HepG2 (cell line): ENCODE results near the gene INF2. TPM values are rescaled to one million over a fixed set of nuclear protein-coding genes. Genes with fewer than 3 reads are reported as not detected.

ENCODE experiments used
- ATAC-seq: fragments of 200-7000 bp; cut with Tn5 transposase; 3 replicates; pipeline ENCODE4 v1.9.1; 2020; ENCODE audit warnings: mild to moderate bottlenecking, moderate library complexity
- BruUV-seq: library from RNA; stranded (reverse); fragments of 400-500 nt; replicated peaks from 2 replicates; lab custom pipeline; 2021; lab: Mats Ljungman, UMichigan
- CTCF ChIA-PET: fragments of 300-600 bp; formaldehyde crosslinking; extraction: SDS; loops from one replicate; lab custom pipeline; 2021; ENCODE audit warnings: low total read pairs, inconsistent platforms, low intra/inter-chr PET ratio; lab: Yijun Ruan, JAX
- POLR2A ChIA-PET: fragments of 350-600 bp; sonication (Branson Sonifier 250); formaldehyde crosslinking; loops from one replicate; lab custom pipeline; 2020; ENCODE audit warnings: antibody characterized with exemption, inconsistent platforms; lab: Yijun Ruan, JAX
- DNase-seq: peaks from one replicate; pipeline ENCODE4 v3.0.0-alpha.2; 2015; ENCODE audit warnings: low spot score
- FAIRE-seq: peaks from 3 replicates; lab custom pipeline; 2011; peaks lifted over from hg19 to GRCh38; lab: Jason Lieb, UNC
- H2AFZ ChIP-seq: one replicate; pipeline ENCODE4 v1.6.1; 2011; ENCODE audit warnings: low read length, inconsistent platforms
- H3K27ac ChIP-seq: fragments of 300-600 bp; 3 replicates; pipeline ENCODE4 v1.8.0; 2011; ENCODE audit warnings: mixed run types, mild to moderate bottlenecking, mixed read lengths, low read length, inconsistent platforms; ENCODE audit not compliant: insufficient read depth; ENCODE audit errors: extremely low read length
- H3K27me3 ChIP-seq, 2 experiments: fragments of 200-600 bp in 1 of 2; 2 replicates in 1 of 2; 3 replicates in 1 of 2; pipeline versions ENCODE4 v1.6.0 to v1.8.0; 2011; ENCODE audit warnings: low read length in 2 of 2, mild to moderate bottlenecking in 2 of 2, moderate library complexity in 2 of 2, inconsistent platforms in 1 of 2; ENCODE audit not compliant: insufficient read depth in 2 of 2, control insufficient read depth in 1 of 2
- H3K36me3 ChIP-seq, 2 experiments: fragments of 200-600 bp in 1 of 2; replicated peaks in 1 of 2; 2 replicates in 1 of 2; 3 replicates in 1 of 2; pipeline versions ENCODE4 v1.5.1 to v1.8.0; 2011; ENCODE audit warnings: low read length in 2 of 2, inconsistent platforms in 1 of 2; ENCODE audit not compliant: insufficient read depth in 2 of 2, control insufficient read depth in 1 of 2
- H3K4me1 ChIP-seq: 2 replicates; pipeline ENCODE4 v1.5.1; 2012; ENCODE audit warnings: low read length, inconsistent platforms; ENCODE audit not compliant: insufficient read depth
- H3K4me2 ChIP-seq: 2 replicates; pipeline ENCODE4 v1.6.0; 2011; ENCODE audit warnings: low read depth, low read length, inconsistent platforms
- H3K4me3 ChIP-seq, 3 experiments: fragments of 200-600 bp in 1 of 3; sonication (generic), shearing (Covaris generic) in 1 of 3; replicated peaks in 1 of 3; 2 replicates each; pipeline ENCODE4 v1.5.1; 2011 to 2016; ENCODE audit warnings: low read length in 3 of 3, inconsistent platforms in 2 of 3, low read depth in 2 of 3, mild to moderate bottlenecking in 2 of 3, control low read depth in 1 of 3, mixed read lengths in 1 of 3; ENCODE audit not compliant: insufficient read depth in 1 of 3
- H3K79me2 ChIP-seq: one replicate; pipeline ENCODE4 v1.6.1; 2011; ENCODE audit warnings: low read length, inconsistent platforms; ENCODE audit not compliant: insufficient read depth
- H3K9ac ChIP-seq: 2 replicates; pipeline ENCODE4 v1.6.0; 2011; ENCODE audit warnings: mild to moderate bottlenecking, low read depth, low read length, inconsistent platforms; ENCODE audit not compliant: insufficient read depth
- H3K9me3 ChIP-seq: 2 replicates; pipeline ENCODE4 v1.5.1; 2012; ENCODE audit warnings: mild to moderate bottlenecking, low read length
- H4K20me1 ChIP-seq: 2 replicates; pipeline ENCODE4 v1.6.0; 2011; ENCODE audit warnings: inconsistent platforms, mild to moderate bottlenecking, low read length, moderate library complexity; ENCODE audit not compliant: insufficient read depth
- AGO1 ChIP-seq: fragments of 200-400 bp; formaldehyde crosslinking; IDR thresholded peaks from 2 replicates; pipeline ENCODE4 v1.6.1; 2017; ENCODE audit warnings: mild to moderate bottlenecking, low read depth, low read length, moderate library complexity; ENCODE audit not compliant: poor library complexity, severe bottlenecking
- FOSL2 ChIP-seq: sonication (generic); formaldehyde crosslinking; IDR thresholded peaks from 2 replicates; pipeline ENCODE4 v1.4.0; 2020; ENCODE audit warnings: missing genetic modification reagents
- HNRNPL ChIP-seq: fragments of 200-400 bp; formaldehyde crosslinking; IDR thresholded peaks from 2 replicates; pipeline ENCODE4 v1.6.1; 2017; ENCODE audit warnings: mild to moderate bottlenecking, low read depth, low read length
- HNRNPLL ChIP-seq: fragments of 200-400 bp; formaldehyde crosslinking; IDR thresholded peaks from 2 replicates; pipeline ENCODE4 v1.6.1; 2017; ENCODE audit warnings: mild to moderate bottlenecking, low read depth, low read length; ENCODE audit not compliant: poor library complexity, severe bottlenecking
- KAT8 ChIP-seq: IDR thresholded peaks from 2 replicates; pipeline ENCODE4 v1.6.1; 2016; ENCODE audit warnings: missing genetic modification reagents, missing compliant biosample characterization
- KDM3A ChIP-seq: IDR thresholded peaks from 2 replicates; pipeline ENCODE4 v1.6.1; 2018; ENCODE audit warnings: low read depth, missing compliant biosample characterization
- NFRKB ChIP-seq: fragments of 450-650 bp; IDR thresholded peaks from 2 replicates; pipeline ENCODE4 v1.6.1; 2017
- PCBP1 ChIP-seq: fragments of 200-400 bp; formaldehyde crosslinking; IDR thresholded peaks from 2 replicates; pipeline ENCODE4 v1.6.1; 2017; ENCODE audit warnings: mild to moderate bottlenecking, low read depth, low read length, borderline replicate concordance
- PHF21A ChIP-seq: sonication (generic); formaldehyde crosslinking; IDR thresholded peaks from 2 replicates; pipeline ENCODE4 v1.5.0; 2020; ENCODE audit warnings: mild to moderate bottlenecking, missing genetic modification reagents
- POLR2AphosphoS5 ChIP-seq: IDR thresholded peaks from 2 replicates; pipeline ENCODE4 v1.6.1; 2012; ENCODE audit warnings: low read depth, low read length
- RBFOX2 ChIP-seq: fragments of 200-400 bp; formaldehyde crosslinking; IDR thresholded peaks from 2 replicates; pipeline ENCODE4 v1.6.1; 2017; ENCODE audit warnings: low read depth, mild to moderate bottlenecking, low read length
- SAP130 ChIP-seq: IDR thresholded peaks from 2 replicates; pipeline ENCODE4 v1.6.1; 2016; ENCODE audit warnings: low read depth
- SP1 ChIP-seq, 2 experiments: fragments of 450-650 bp in 1 of 2; sonication (generic) in 1 of 2; formaldehyde crosslinking in 1 of 2; IDR thresholded peaks; 2 replicates each; pipeline versions ENCODE4 v1.4.0 to v1.6.1; 2016 to 2020; ENCODE audit warnings: missing genetic modification reagents in 1 of 2
- SP5 ChIP-seq: IDR thresholded peaks from 2 replicates; pipeline ENCODE4 v1.6.1; 2016; ENCODE audit warnings: low read depth, borderline replicate concordance
- SPEN ChIP-seq: sonication (generic); formaldehyde crosslinking; IDR thresholded peaks from 2 replicates; pipeline ENCODE4 v1.5.1; 2020; ENCODE audit warnings: low read depth, mild to moderate bottlenecking, missing genetic modification reagents
- TP53 ChIP-seq: sonication (generic); formaldehyde crosslinking; conservative IDR thresholded peaks from 2 replicates; pipeline ENCODE4 v1.4.0; 2020; ENCODE audit warnings: missing genetic modification reagents
- ZMYM3 ChIP-seq: sonication (generic); formaldehyde crosslinking; IDR thresholded peaks from 2 replicates; pipeline ENCODE4 v1.5.1; 2020; ENCODE audit warnings: mild to moderate bottlenecking, missing genetic modification reagents
- ZNF225 ChIP-seq: sonication (generic); formaldehyde crosslinking; IDR thresholded peaks from 2 replicates; pipeline ENCODE4 v1.4.0; 2020; ENCODE audit warnings: mild to moderate bottlenecking, missing genetic modification reagents
- WGBS: methylation state at CpG from one replicate; pipeline ENCODE4 v1.1.6; 2017; ENCODE audit warnings: low lambda C conversion rate; 5-methylcytosine and 5-hydroxymethylcytosine counted together
- in situ Hi-C: cut with HindIII; loops from 2 replicates; pipeline ENCODE4 v1.10.0; 2017; ENCODE audit warnings: low pct_unique_long_range_greater_than_20kb; ENCODE audit not compliant: extremely low pct_ligation_motif_present
- intact Hi-C: fragments of 100-400 bp; cut with micrococcal nuclease; formaldehyde crosslinking; loops from one replicate; pipeline ENCODE4 v1.10.0; 2022; ENCODE audit not compliant: unreplicated experiment
- polyA plus RNA-seq, 8 experiments: library from polyadenylated mRNA; depleted of rRNA in 3 of 8; stranded (reverse) in 7 of 8; unstranded in 1 of 8; fragments of >200 nt; fragmentation: Illumina TruSeq in 4 of 8; extraction: Trizol in 4 of 8; gene quantifications; 2 replicates each; pipeline versions ENCODE4 v1.2.1 to v1.2.3, GENCODE V29; 2011 to 2016; ENCODE audit warnings: low read depth in 4 of 8, missing spikeins in 1 of 8, mixed read lengths in 1 of 8; ENCODE audit not compliant: insufficient read depth in 1 of 8
- total RNA-seq, 5 experiments: library from RNA; depleted of rRNA; stranded (reverse); fragments of >200 nt; fragmentation: Illumina TruSeq; extraction: Trizol; gene quantifications; 2 replicates each; pipeline ENCODE4 v1.2.3, GENCODE V29; 2016; ENCODE audit warnings: low read depth in 1 of 5
- TF ChIP-seq, protein P1 (sequence below): sonication (generic); formaldehyde crosslinking; IDR thresholded peaks from 2 replicates; pipeline ENCODE4 v1.5.0; 2020; ENCODE audit warnings: missing genetic modification reagents, mild to moderate bottlenecking, borderline replicate concordance
- TF ChIP-seq, protein P2 (sequence below): IDR thresholded peaks from 2 replicates; pipeline ENCODE4 v1.6.1; 2018; ENCODE audit warnings: missing genetic modification reagents, mild to moderate bottlenecking, missing compliant biosample characterization
- TF ChIP-seq, protein P3 (sequence below): sonication (generic); formaldehyde crosslinking; conservative IDR thresholded peaks from 2 replicates; pipeline ENCODE4 v1.4.0; 2020; ENCODE audit warnings: missing genetic modification reagents

The INF2 gene
- total and polyA plus RNA-seq, 2 of the 13 experiments (the other 11 are each of a cell fraction or from before 2014, with no cell fraction given): 16.4 to 26.4 TPM

GRCh38 chr14:104724981-104725771, 35.8 kb downstream of the INF2 start:
- ChIA-PET CTCF (no interaction called here), POLR2A (interaction anchor here (0.6 to 3.3 kb wide), 7 partner anchors 9 to 59 kb away, joined by 3 to 18 read pairs (median 4); partner anchors contain the start of gene SIVA1)
- peak overlapping the region; percentile 76 for H3K9ac ChIP-seq
- H3K36me3 ChIP-seq: no peaks in the 10 kb centered on the region
- in situ Hi-C loops: no loop called here
- intact Hi-C loops: no loop called here
- FAIRE-seq (no peak), ATAC-seq (peak; percentile 69), DNase-seq (peak; percentile 43)
- peak overlapping the region; percentile 30 for H3K27ac ChIP-seq
- TSS peak; percentile 67 for BruUV-seq
- H3K79me2 ChIP-seq: no peaks in the 10 kb centered on the region
- H3K27me3 ChIP-seq: peaks cover 0 to 3% of the 10 kb centered on the region in 2 experiments; a peak in 1 of 5 replicates
- 4% methylated on average over 3 of the region's 24 CpGs for WGBS
- H3K9me3 ChIP-seq: no peaks in the 10 kb centered on the region
- peak overlapping the region; percentile 96 for H3K4me2 ChIP-seq
- H4K20me1 ChIP-seq: no peaks in the 10 kb centered on the region
- H3K4me1 ChIP-seq: peaks cover 67% of the 10 kb centered on the region
- H2AFZ ChIP-seq: no peak overlapping the region
- H3K4me3 ChIP-seq: peak overlapping the region; percentile 63 to 90 (median 68)
- TF ChIP-seq SAP130 (CRISPR knock-in tag) (peak; percentile 60; the same call in 1 of the 2 replicates), AGO1 (peak; percentile 75), KAT8 (CRISPR knock-in tag) (no peak), HNRNPL (peak; percentile 100), KDM3A (CRISPR knock-in tag) (peak; percentile 44; the same call in 1 of the 2 replicates), PHF21A (CRISPR knock-in tag) (0 out of 2 replicates have a peak, but pooled peaks have one; percentile 32), TP53 (CRISPR knock-in tag) (no peak), POLR2AphosphoS5 (peak; percentile 13; the same call in 1 of the 2 replicates), FOSL2 (CRISPR knock-in tag) (0 out of 2 replicates have a peak, but pooled peaks have one; percentile 16), SP1 (IDR thresholded peaks at IDR 0.05) (no peak), SP1 (CRISPR knock-in tag; IDR thresholded peaks at IDR 0.05) (peak; percentile 54), HNRNPLL (peak; percentile 17), RBFOX2 (peak; percentile 37), SP5 (CRISPR knock-in tag) (peak; percentile 11; the same call in 1 of the 2 replicates), SPEN (CRISPR knock-in tag) (peak; percentile 48; the same call in 1 of the 2 replicates), NFRKB (no peak), PCBP1 (peak; percentile 48; the same call in 1 of the 2 replicates), ZNF225 (CRISPR knock-in tag) (no peak), ZMYM3 (peak; percentile 90)
- TF ChIP-seq, protein P1, sequence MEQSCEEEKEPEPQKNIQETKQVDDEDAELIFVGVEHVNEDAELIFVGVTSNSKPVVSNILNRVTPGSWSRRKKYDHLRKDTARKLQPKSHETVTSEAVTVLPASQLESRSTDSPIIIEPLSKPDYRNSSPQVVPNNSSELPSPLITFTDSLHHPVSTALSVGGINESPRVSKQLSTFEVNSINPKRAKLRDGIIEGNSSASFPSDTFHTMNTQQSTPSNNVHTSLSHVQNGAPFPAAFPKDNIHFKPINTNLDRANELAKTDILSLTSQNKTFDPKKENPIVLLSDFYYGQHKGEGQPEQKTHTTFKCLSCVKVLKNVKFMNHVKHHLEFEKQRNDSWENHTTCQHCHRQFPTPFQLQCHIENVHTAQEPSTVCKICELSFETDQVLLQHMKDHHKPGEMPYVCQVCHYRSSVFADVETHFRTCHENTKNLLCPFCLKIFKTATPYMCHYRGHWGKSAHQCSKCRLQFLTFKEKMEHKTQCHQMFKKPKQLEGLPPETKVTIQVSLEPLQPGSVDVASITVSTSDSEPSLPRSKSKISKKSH (CRISPR knock-in tag): no peak
- TF ChIP-seq, protein P2, sequence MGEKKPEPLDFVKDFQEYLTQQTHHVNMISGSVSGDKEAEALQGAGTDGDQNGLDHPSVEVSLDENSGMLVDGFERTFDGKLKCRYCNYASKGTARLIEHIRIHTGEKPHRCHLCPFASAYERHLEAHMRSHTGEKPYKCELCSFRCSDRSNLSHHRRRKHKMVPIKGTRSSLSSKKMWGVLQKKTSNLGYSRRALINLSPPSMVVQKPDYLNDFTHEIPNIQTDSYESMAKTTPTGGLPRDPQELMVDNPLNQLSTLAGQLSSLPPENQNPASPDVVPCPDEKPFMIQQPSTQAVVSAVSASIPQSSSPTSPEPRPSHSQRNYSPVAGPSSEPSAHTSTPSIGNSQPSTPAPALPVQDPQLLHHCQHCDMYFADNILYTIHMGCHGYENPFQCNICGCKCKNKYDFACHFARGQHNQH (CRISPR knock-in tag): peak; percentile 61; the same call in 1 of the 2 replicates
- TF ChIP-seq, protein P3, sequence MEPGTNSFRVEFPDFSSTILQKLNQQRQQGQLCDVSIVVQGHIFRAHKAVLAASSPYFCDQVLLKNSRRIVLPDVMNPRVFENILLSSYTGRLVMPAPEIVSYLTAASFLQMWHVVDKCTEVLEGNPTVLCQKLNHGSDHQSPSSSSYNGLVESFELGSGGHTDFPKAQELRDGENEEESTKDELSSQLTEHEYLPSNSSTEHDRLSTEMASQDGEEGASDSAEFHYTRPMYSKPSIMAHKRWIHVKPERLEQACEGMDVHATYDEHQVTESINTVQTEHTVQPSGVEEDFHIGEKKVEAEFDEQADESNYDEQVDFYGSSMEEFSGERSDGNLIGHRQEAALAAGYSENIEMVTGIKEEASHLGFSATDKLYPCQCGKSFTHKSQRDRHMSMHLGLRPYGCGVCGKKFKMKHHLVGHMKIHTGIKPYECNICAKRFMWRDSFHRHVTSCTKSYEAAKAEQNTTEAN (CRISPR knock-in tag): 0 out of 2 replicates have a peak, but pooled peaks have one; percentile 16
